Activated CD8-positive, alpha-beta memory T cell treated with anti-CD3 and anti-CD28 coated beads for 1 hour (primary cell): ENCODE measurements around the gene ZSWIM4.
"Not testable (repeated sequence)": the region's sequence is repeated elsewhere in the genome, so short reads cannot be mapped to it uniquely, and the experiment has no call there.

Experiments used
- DNase-seq, 2 donors: peaks; one replicate each; pipeline ENCODE4 v3.0.0-alpha.2; 2020; ENCODE audit warnings: low read depth in 1 of 2; ENCODE audit errors: extremely low read depth in 1 of 2

The ZSWIM4 gene

DNA sequence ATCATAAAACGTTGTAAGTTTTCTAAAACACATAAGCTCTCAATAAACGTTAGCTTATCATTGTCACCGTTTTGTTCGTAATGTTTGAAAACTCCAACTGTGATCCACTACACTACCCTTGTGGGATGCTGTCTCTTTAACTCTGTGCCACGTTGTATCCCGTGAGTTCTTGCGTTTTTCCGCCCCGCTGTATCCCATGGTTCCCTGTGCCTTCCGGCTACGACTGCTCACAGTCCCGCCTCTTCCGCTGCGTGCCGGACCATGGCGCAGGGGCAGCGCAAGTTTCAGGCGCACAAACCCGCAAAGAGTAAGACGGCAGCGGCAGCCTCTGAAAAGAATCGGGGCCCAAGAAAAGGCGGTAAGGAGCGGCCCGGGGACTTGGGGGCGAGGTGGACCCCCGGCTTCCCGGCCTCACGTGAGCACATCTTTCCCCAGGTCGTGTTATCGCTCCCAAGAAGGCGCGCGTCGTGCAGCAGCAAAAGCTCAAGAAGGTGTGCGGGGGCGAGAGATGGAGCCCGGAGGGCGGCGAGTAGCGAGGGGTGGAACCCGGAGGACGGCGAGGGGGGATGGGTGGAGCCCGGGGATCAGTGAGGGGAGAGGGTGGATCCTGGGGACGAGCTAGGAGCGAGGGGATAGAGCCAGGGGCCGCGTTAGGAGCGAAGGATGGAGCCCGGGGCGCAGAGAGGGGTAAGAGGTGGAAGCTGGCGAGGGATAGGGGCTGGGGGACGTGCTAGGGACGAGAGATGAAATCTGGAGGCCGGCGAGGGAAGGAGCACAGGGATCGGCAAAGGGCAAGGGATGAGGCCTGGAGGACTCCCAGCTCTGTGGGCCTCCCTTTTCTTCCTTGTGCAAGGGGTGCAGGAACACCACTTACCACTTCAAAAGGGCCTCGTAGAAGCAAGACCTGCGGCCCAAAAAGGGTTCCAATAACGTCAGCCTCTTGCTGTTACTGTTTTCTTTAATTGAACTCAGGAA, 20.7 kb upstream of the ZSWIM4 start, which contains the start of gene C19orf53:
Gene C19orf53, plus strand, starts transcription at position 240 of the 975 bp plus-strand sequence. Its CDS starts 22 bp downstream, at position 262.
- DNase-seq: peak; percentile 49 to 75

DNA sequence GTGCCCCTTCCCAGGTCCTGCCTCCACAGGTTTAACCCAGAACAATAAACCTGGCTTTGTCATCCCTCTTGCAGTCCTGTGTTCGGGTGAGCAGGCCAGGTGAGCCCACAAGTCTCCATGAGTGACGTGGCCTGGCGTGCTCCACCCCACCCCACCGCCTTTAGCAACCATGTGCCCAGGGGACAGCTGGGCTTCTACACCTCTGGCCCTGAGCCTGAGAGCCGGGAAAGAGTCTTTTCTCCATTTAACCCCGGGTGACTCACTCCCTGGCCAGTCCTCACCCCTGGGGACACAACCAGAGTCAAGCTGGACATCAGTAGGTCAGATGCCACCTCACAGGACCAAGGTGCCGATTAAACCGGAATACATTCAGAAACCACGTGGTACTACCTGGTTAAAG, 16.8 kb upstream of the ZSWIM4 start:
- no peak for DNase-seq

DNA sequence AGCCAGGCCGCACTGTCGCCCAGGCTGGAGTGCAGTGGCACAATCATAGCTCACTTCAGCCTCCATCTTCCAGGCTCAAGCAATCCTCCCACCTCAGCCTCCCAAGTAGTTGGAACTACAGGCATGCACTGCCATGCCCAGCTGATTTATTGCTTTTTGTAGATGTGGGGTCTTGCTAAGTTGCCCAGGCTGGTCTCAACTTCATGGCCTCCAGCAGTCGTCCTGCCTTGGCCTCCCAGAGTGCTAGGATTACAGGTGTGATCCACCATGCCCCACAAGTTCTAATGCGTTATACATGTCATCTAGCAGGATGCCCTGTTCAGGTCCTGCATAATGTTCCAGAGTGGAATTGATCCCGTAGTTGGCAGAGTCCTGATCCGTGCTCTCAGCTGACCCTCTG, 16.4 kb upstream of the ZSWIM4 start:
- DNase-seq: no peak

DNA sequence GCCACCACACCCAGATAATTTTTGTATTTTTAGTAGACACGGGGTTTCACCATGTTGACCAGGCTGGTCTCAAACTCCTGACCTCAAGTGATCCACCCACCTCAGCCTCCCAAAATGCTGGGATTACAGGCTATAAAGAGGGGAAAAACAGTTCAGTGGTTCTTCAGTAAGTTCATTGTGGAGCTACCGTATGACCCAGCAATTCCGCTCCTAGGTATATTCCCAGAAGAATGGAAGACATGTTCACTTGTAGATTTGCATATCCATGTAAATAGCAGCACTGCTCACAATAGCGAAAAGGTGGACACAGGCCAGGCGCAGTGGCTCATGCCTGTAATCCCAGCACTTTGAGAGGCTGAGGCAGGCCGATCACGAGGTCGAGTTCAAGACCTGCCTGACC, 15.4 kb upstream of the ZSWIM4 start:
- DNase-seq: not testable (repeated sequence)

DNA sequence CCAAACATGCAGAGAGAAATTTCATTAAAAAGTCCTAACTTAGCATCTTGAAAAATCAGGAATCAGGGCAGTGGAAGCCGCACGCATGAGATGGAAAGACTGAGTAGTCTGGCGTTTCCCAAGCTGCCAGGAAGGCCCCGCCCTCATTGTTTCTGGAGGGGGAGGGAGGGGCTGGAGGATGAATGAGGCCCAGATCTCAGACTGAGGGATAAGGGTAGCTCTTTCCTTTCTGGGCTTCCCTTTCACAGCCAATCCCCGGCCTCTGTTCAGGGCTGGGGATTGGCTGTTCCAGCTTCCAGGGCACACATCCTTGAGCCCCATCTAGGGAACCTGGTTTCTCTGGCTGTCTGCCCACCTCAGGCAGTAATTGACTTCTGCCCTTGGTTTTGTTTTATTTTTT, 13.7 kb upstream of the ZSWIM4 start:
- no peak for DNase-seq

DNA sequence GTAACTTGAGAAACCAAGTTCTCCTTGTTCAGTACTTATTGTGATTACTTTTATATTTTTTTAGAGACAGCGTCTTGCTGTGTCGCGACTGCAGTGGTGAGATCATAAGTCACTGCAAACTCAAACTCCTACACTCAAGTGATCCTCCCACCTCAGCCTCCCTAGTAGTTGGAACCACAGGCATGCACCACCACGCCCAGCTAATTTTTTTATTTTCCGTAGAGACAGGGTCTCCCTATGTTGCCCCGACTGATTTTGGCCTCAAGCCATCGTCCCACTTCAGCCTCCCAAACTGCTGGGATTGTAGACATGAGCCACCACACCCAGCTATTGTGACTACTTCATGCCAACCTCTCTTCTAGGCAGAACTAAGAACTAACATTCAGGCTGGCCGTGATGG, 12.7 kb upstream of the ZSWIM4 start:
- DNase-seq: no peak

DNA sequence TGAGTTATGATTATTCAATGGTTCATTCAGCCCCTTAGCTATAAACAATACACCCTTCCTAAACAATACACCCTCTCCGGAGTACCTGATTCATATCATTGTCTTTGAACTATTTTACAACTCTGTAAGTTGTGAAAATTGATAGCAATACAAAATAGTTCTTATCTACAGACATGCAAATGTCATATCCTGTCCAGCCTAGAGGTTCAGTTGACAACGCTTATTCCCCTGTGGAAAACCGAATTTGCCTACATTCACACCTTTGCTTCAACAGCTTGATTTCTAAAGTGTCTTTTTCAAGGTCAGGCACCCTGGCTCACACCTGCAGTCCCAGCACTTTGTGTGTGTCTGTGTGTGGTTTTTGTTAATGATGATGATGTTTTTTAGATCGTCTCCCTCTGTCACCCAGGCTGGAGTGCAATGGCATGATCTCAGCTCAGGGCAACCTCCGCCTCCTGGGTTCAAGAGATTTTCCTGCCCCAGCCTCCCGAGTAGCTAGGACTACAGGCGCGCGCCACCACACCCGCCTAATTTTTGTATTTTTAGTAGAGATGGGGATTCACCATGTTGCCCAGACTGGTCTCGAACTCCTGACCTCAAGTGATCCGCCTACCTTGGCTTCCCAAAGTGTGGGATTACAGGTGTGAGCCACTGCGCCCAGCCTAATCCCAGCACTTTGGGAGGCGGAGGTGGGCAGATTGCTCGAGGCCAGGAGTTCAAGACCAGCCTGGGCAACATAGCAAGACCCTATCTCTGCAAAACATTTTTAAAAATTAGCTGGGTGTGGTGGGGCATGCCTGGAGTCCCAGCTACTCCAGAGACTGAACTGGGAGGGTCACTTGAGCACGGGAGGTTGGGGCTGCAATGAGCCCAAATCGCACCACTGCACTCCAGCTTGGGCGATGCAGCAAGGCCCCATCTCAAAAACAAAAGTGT, 11.4 kb upstream of the ZSWIM4 start:
- no peak for DNase-seq

DNA sequence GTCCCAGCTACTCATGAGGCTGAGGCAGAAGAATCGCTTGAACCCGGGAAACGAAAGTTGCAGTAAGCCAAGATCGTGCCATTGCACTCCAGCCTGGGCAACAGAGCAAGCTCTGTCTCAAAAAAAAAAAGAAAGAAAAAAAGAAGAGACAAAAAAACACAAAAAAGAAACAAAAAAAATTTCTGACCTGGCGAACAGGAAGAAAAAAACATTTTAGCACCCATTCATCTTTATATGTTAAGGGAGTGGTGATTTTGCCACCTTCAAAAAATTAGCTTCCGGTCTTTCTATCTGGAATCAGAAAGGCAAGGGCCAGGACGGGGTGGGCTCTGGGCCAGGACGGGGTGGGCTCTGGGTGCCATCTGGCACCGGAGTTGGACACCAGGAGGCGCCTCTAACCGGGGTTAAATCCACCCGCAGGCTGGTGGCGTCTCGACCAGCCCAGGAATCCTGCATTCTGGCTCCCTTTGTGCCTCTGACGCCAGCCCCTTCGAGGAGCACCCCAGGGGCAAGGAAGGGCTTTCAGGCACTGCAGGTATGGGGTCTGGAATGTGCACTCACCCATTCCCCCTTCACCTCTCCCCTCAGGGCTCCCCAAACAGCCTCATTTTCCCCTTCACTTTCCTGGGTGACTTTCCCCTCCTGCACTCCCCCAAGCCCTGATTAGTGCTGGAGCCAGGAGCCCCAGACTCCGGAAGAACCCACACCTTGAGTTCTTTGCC, 10.4 kb upstream of the ZSWIM4 start:
- peak; percentile 50 to 61 for DNase-seq

DNA sequence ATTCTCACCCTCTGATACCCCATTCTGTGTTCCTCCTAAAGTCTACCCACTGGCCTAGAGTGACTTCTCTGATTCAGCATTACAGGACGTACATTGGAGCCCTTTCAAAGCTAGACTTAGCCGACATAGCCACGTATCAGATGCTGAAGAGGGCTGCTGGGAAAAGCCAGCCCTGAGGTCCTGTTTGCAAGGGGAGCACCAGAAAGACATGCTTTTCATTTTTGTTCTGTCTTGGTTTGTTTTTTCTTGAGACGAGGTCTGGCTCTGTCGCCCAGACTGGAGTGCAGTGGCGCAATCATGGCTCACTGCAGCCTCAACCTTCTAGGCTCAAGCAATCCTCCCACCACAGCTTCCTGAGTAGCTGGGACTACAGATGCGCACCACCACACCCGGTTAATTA, 6.3 kb upstream of the ZSWIM4 start:
- no peak for DNase-seq

DNA sequence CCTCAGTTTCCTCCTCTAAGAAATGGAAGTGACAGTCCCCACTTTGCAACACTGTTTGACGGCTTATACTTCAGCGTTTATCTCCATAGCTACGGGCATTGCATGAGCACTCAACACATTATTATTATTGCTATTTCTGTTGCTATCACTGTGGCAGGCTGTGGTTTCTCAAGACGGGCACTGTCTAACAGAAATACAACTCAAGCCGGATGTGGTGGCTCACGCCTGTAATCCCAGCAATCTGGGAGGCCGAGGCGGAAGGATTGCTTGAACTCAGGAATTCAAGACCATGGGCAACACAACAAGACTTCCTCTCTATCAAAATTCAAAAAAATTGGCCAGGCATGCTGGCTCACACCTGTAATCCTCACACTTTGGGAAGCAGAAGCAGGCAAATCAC, 4.9 kb upstream of the ZSWIM4 start:
- DNase-seq: no peak

DNA sequence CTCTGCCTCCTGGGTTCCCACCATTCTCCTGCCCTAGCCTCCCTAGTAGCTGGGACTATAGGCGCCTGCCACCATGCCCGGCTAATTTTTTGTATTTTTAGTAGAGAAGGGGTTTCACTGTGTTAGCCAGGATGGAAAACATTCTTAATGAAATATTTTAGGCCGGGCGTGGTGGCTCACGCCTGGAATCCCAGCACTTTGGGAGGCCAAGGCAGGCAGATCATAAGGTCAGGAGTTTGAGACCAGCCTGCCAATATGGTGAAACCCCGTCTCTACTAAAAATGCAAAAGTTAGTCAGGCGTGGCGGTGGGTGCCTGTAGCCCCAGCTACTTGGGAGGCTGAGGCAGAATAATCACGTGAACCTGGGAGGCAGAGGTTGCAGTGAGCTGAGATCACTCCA, 1.9 kb upstream of the ZSWIM4 start:
- DNase-seq: not testable (repeated sequence)

DNA sequence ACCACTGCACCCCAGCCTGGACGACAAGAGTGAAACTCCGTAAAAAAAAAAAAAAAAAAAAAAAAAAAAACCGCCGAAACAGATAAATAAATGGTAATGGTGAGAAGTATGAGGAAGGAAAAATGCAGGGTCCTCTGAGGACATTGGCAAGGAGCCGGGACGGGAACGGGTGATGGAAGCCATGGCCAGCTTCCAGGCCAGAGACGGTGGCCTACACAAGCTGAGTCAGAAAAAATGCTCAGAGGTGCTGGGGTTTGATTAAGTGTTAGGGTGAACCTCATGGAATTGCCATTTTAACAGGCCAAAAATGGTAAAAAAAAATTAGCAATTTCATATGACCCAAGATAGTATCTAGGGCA, 866 bp upstream of the ZSWIM4 start:
- no peak for DNase-seq

DNA sequence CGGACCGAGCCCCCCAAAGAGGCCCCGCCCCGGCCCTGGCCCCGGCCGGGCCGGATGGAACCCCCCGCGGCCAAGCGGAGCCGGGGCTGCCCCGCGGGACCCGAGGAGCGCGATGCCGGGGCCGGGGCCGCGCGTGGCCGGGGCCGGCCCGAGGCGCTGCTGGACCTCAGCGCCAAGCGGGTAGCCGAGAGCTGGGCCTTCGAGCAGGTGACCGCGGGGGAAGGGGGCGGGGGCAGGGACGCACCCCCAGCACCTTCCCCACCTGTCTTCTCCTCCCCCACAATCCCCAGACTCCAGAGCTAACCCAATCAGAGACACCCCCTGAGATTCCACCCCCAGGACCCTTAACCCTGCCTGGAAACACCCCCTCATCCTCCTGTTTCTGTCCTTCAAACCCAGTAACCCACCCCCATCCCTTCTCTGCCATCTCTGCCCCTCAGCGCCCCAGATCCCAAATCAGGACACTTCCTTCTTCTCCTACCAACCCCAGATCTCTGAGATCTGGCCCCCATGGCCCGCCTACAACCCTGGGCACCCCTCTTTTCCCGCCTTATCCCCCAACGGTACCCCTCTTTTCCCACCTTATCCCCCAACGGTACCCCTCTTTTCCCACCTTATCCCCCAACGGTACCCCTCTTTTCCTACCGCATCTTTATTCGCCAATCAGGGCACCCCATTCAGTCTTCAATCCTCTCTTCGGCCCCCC, 505 bp downstream of the ZSWIM4 start:
- no peak for DNase-seq

DNA sequence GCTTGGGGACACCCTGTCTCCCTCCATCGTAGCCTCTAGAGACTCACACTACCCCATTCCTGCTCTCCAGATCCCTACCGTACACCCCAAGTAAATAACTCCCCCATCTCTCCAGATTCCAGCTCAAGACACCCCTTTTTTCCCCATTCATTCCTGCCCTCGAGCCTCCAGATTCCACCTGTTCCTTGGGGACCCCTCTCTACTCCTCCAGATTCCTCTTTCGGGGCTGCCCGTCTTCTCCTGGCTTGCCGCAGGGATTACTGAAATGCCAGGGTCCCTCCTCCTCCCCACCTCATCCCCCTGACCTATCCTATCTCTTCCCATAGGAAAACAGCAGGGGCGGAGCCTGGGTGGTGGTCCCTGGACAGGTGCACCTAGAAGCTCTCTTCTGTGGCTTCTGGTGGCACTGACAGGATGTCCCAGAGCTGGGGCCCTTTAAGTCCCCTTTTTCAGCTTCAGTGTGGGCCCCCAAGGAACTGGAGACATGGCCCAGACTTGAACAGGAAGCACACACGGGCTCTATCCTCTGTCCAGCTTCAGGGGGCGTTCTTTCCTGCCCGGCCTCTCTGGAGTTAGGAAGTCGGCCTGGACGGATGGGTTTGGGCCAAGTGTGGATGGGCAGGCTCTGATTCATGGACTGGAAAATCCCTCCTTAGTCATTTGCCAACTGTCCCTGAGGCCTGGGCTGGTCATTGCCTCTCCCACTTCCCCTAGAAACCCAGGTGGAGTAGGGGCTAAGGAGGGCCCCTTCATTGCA, 1.2 kb downstream of the ZSWIM4 start:
- DNase-seq: no peak

DNA sequence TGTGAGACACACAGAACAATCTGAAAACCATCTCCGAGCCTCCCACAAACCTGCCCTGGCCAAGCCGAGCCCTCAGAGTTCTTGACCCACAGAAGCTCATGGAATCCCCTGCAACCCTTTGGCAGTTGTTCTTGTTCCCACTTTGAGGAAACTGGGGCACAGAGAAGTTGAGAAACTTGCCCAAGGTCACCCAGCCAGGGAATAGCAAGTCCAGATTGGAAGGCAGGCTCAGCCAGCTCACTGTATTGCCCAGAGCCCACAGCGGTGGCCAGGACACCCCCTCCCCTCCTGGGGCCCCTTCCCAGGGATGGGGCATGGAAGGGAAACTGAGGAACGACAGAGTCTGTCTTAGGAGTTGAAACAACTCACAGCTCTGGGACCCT, 1.8 kb downstream of the ZSWIM4 start:
- no peak for DNase-seq

DNA sequence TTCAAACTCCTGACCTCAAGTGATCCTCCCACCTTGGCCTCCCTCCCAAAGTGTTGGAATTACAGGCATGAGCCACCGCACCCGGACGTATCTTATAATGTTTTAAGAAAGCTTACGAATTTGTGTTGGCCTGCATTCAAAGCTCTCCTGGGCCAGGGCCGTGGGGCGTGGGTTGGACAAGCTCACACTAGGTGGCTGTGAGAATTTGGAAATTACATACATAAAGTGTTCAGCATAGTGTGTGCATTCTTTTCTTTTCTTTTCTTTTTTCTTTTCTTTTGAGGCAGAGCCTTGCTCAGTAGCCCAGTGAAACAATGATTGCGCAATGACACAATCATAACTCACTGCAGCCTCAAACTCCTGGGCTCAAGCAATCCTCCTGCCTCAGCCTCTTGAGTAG, 2.6 kb downstream of the ZSWIM4 start:
- DNase-seq: no peak

DNA sequence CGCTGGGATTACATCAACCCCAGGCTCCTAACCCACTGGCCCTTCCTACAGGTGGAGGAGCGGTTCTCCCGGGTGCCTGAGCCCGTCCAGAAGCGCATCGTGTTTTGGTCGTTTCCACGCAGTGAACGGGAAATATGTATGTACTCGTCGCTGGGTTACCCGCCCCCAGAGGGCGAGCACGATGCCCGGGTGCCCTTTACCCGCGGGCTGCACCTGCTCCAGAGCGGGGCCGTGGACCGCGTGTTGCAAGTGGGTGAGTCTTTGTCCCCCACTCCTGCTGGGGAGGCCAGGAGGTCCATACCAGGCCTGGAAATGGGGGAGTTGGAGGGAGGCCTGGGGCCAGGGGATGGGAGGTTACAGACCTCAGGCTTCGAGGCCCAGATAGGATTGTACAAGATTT, 4.4 kb downstream of the ZSWIM4 start:
- no peak for DNase-seq

DNA sequence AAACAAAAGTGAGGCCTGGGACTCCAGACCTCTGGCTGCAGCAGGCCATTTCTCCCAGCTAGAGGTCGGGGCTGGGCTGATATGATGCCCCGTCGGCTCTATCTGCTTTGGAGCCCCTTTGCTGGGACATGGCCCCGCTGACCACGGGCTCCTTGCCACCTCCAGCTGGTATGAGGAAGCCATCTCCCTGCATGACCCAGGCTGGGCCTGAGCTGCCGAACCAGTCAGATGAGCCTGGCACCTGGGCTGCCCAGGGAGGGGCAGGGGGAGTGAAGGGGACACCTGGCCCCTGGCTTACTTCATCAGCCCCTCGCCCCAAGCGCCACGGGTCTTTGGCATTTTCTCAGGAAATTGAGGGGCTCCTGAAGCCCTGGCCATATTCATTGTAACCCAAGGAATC, 7.8 kb downstream of the ZSWIM4 start:
- no peak for DNase-seq

DNA sequence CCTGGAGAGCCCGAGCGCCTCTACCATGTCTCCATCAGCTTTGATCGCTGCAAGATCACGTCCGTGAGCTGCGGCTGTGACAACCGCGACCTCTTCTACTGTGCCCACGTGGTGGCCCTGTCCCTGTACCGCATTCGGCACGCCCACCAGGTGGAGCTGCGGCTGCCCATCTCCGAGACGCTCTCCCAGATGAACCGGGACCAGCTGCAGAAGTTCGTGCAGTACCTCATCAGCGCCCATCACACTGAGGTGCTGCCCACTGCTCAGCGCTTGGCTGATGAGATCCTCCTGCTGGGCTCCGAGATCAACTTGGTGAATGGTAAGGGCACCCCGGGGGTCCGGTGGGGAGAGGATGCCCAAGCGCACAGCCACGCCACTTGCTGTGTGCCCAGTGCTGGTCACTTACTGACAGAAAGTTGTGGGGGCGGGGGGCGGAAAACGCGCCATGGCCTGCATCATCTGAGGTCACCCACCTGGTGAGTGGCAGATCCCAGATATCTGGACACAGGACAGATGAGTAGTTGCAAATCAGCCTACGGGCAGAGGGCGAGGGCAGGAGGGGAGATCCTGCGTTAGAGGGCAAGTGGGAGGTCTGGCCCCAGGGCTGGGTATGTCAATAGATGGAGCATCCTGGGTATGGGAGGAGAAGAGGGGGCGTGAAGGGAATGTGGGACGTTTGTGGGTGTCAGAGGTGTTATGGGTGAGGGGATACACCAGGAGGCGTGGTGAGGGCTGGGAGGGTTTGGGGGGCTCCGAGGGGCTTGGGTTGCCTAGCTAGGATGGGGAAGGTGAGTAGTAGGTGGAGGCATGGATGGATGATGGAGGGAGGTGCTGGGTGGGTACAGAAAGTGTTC, 9.8 kb downstream of the ZSWIM4 start:
- DNase-seq: no peak
